Chondrocyte (in vitro differentiated cells): ENCODE measurements around the gene KLK14. TPM values are rescaled to one million over a fixed set of nuclear protein-coding genes. Genes with fewer than 3 reads are reported as not detected.

Experiments
- DNase-seq: peaks from one replicate; pipeline ENCODE4 v3.0.0; 2021; ENCODE audit warnings: mixed read lengths, low spot score
- H3K27ac Mint-ChIP-seq: one replicate; pipeline ENCODE4 v1.8.0; 2021; ENCODE audit warnings: mild to moderate bottlenecking, moderate library complexity, mixed read lengths; ENCODE audit not compliant: unreplicated experiment
- H3K27me3 Mint-ChIP-seq: 2 replicates; pipeline ENCODE4 v1.8.0; 2021; ENCODE audit warnings: low read depth, mixed read lengths
- H3K36me3 Mint-ChIP-seq: 2 replicates; pipeline ENCODE4 v1.8.0; 2021; ENCODE audit warnings: low read depth, mixed read lengths
- H3K4me1 Mint-ChIP-seq: 2 replicates; pipeline ENCODE4 v1.8.0; 2021; ENCODE audit warnings: low read depth, mild to moderate bottlenecking, mixed read lengths
- H3K4me3 Mint-ChIP-seq: one replicate; pipeline ENCODE4 v1.8.0; 2021; ENCODE audit warnings: mild to moderate bottlenecking, moderate library complexity, mixed read lengths; ENCODE audit not compliant: unreplicated experiment
- H3K9me3 Mint-ChIP-seq: 2 replicates; pipeline ENCODE4 v1.8.0; 2021; ENCODE audit warnings: low read depth, mixed read lengths
- CTCF ChIP-seq: fragments of 200-600 bp; sonication (generic); IDR thresholded peaks from 2 replicates; pipeline ENCODE4 v1.5.0; 2021; ENCODE audit warnings: antibody characterized with exemption, mild to moderate bottlenecking, moderate library complexity
- total RNA-seq: library from RNA; stranded (reverse); gene quantifications from 3 replicates; pipeline ENCODE4 v1.2.1, GENCODE V29; 2021

KLK14 gene
- total RNA-seq, 1 donor from 2014 or later: not detected

GRCh38 chr19:51108805-51109146 lies 26.1 kb upstream of the KLK14 start:
- Mint-ChIP-seq H3K4me3 (peak overlapping the region; percentile 91), H3K9me3 (no peaks in the 10 kb centered on the region), H3K27me3 (peaks cover 3% of the 10 kb centered on the region), H3K36me3 (peaks cover 2% of the 10 kb centered on the region), H3K4me1 (peaks cover 12% of the 10 kb centered on the region), H3K27ac (peak overlapping the region; percentile 93)
- TF ChIP-seq CTCF: no peak
- DNase-seq: no peak

DNA sequence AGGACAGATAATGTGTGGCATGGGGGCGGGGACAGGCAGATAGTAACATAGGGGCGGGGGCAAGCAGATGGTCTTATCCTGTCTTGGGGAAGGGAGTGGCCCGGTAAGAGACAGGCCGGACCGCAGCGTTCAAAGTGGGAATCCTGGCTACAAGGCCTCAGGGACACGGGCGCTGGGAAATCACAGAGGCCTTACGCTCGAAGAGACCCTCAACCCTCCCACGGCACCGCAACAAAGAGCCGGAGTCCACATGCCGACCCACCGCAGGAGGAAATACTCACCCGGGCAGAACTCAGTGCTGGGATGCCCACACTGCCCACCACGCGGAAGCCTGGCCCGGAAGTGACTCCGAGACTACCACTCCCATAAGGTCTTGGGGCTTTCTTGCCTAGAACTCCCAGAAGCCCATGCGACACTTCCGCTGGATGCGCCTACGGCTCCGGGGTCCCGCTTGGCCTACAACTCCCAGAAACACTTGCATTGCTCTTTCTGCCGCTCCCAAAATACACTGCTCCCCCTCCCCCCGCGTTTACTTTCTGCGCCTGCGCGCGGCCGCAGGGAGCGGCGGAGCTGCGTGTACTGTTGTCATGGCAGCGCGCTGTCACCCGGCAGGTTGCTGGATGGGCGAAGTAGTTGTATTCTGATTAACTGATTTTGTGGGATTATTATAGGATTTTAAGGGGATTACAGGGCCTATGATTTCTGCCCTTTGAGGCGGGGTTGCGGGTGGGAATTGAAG lies 25.5 kb upstream of the KLK14 start, which contains the start of gene CTU1:
TSS of gene CTU1 (minus strand) at position 344 of the 739 bp plus-strand sequence. CDS start 3,840 bp downstream, outside the sequence.
- Mint-ChIP-seq H3K4me1 (peaks cover 12% of the 10 kb centered on the region), H3K27me3 (peaks cover 3% of the 10 kb centered on the region), H3K36me3 (peaks cover 2% of the 10 kb centered on the region), H3K9me3 (no peaks in the 10 kb centered on the region), H3K27ac (peak within 1 kb of the TSS; percentile 96), H3K4me3 (peak within 1 kb of the TSS; percentile 91)
- peak; percentile 29 for TF ChIP-seq CTCF
- peak; percentile 99 for DNase-seq

DNA sequence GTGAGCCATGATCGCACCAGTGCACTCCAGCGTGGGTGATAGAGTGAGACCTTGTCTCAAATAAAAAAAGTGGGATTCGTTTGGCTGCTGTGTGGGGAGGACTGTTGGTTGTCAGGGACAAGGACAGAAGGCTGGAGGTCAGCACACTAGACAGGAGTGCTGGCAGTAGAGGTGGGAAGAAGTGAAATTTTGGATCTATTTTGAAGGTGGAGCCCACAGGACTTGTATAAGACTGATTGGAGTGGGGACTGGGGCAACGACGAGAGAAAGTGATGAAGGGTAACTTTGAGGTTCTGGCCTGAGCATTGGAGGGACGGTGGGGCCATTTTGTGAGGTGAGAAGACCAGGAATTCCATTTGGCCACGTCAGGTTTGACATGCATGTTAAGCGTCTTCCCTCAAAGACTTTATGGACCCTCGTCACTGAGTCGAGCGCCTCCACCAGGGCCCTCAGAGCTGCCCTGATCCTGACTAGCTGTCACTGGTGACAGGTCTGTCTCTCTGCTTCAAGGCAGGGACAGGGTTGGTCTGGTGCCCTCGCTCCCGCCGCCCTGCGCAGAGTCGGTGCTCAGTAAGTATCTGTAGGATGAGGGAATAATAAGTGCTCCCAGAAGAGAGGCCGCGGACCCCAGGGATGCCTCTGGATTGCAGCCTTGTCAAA lies 24.8 kb upstream of the KLK14 start:
- no peak for TF ChIP-seq CTCF
- Mint-ChIP-seq H3K27ac (peak overlapping the region; percentile 96), H3K36me3 (peaks cover 4% of the 10 kb centered on the region), H3K9me3 (no peaks in the 10 kb centered on the region), H3K27me3 (peaks cover 3% of the 10 kb centered on the region), H3K4me3 (peak overlapping the region; percentile 91), H3K4me1 (peaks cover 12% of the 10 kb centered on the region)
- no peak for DNase-seq

GRCh38 chr19:51103926-51104341 lies 21.2 kb upstream of the KLK14 start:
- Mint-ChIP-seq H3K27me3 (no peaks in the 10 kb centered on the region), H3K9me3 (no peaks in the 10 kb centered on the region), H3K4me1 (peaks cover 12% of the 10 kb centered on the region), H3K27ac (no peak overlapping the region), H3K4me3 (no peak overlapping the region), H3K36me3 (peaks cover 9% of the 10 kb centered on the region)
- no peak for TF ChIP-seq CTCF
- DNase-seq: no peak

DNA sequence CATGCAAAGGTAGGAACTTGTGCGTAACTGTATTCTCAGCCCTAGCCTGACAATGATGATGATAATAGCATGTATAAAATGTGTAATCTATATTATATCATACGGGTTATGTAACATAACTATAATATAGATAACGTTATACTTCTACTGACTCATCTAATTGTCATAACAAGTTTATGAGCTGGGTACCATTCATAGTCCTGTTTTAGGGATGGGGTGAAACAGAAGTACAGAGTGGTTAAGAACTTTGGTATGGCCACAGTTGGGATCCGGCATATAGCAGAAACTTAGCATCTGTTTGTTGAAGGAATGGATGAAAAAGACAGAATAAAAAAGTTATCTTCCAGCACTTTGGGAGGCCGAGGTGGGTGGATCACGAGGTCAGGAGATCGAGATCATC lies 20.3 kb upstream of the KLK14 start:
- DNase-seq: no peak
- no peak overlapping the region for H3K27ac Mint-ChIP-seq
- peaks cover 8% of the 10 kb centered on the region for H3K4me1 Mint-ChIP-seq
- peaks cover 9% of the 10 kb centered on the region for H3K36me3 Mint-ChIP-seq
- H3K9me3 Mint-ChIP-seq: no peaks in the 10 kb centered on the region
- no peak for TF ChIP-seq CTCF
- H3K4me3 Mint-ChIP-seq: no peak overlapping the region
- H3K27me3 Mint-ChIP-seq: no peaks in the 10 kb centered on the region
